GM10248 (cell line): ENCODE data around the gene CCDC124.

Source experiments
- CTCF ChIA-PET: fragments of 300-600 bp; sonication (Branson Sonifier 250); formaldehyde crosslinking; extraction: SDS; loops from one replicate; lab custom pipeline; 2021; ENCODE audit warnings: antibody characterized with exemption; lab: Yijun Ruan, JAX
- POLR2A ChIA-PET: fragments of 350-650 bp; sonication (Branson Sonifier 250); formaldehyde crosslinking; extraction: SDS; loops from one replicate; lab custom pipeline; 2020; ENCODE audit warnings: antibody characterized with exemption; lab: Yijun Ruan, JAX
- DNase-seq: peaks from one replicate; pipeline ENCODE4 v3.0.0; 2012; ENCODE audit errors: extremely low spot score
- CTCF ChIP-seq: IDR thresholded peaks from 2 replicates; pipeline ENCODE4 v1.5.1; 2012; ENCODE audit warnings: mild to moderate bottlenecking, low read depth; ENCODE audit errors: extremely low read depth, missing control alignments, control extremely low read depth

The CCDC124 gene

GRCh38 chr19:17948931-17949930 is 16.4 kb downstream of the CCDC124 start:
- POLR2A ChIA-PET = interaction anchor here (0.5 to 1.1 kb wide), 4 partner anchors 9 to 100 kb away, joined by 3 to 5 read pairs (median 4); no protein-coding TSS in a partner anchor
- DNase-seq = no peak
- TF ChIP-seq CTCF = no peak
- CTCF ChIA-PET = interaction anchor here (0.7 to 4.6 kb wide), 4 partner anchors 12 to 93 kb away, joined by 3 to 39 read pairs (median 7); partner anchors contain the start of gene RPL18A

DNA sequence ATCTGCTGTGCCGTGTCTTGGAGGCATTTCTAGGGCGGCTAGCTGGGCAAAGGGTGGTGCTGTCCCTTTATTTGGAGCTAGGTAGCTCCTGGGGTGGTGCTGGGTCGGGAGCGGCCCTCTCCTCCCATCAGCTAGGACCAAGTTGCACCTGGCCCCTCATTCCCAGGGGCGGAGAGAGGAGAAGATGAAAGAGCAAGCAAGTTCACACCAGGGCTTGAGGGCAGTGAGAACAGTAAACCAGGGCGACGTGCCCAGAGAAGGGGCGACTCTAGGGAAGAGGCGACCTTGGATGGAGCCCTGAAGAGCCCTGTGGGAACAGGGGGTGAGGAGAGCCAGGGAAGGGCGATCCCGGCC is 17.1 kb downstream of the CCDC124 start:
- POLR2A ChIA-PET = interaction anchor here (0.5 to 1.1 kb wide), 4 partner anchors 14 to 328 kb away, joined by 4 to 5 read pairs (median 4); no protein-coding TSS in a partner anchor
- CTCF ChIA-PET = interaction anchor here (0.7 to 2.6 kb wide), 3 partner anchors 47 to 94 kb away, joined by 3 to 11 read pairs (median 3); partner anchors contain the start of gene RPL18A
- TF ChIP-seq CTCF = no peak
- no peak for DNase-seq

DNA sequence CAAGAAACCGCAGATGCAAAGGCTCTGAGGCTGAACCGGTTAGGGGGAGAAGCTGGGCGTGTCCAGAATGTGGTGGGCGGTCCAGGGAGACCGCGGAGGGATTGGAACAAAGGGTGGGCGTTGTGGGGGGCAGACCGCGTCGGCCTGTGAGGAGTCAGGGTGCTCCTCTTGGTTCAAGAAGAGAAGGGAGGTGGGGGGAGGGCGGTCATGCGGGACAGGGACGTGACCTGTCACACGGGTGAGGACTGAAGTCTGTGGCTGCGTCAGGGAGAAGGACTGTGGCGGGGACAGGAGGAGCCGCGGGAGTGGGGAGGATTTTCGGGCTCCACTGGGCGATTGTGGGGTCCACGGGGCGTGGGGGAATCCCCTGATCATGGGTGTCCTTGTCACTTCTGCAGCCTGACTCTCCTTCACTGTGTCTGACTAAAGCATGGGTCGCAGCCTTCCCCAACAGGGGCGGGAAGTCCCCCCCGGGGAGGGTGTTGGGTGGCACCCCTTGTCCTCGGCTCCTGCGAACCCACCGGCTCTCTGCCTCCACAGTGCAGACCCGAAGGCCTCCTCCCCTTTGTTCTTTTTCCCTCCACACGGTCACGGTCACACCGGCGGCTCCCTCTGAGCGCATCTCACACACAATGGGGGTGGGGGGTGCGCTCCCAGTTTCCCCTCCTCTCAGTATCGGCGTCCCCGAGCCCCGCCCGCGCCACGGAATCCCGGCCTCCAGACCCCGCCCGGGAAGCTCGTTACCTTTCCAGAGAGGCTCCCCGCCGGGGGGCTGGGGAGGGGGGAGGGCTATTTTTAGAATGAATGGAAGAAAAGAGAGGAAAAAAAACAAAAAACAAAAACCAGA is 17.7 kb downstream of the CCDC124 start:
- POLR2A ChIA-PET = interaction anchor here (0.5 to 1.1 kb wide), 3 partner anchors 13 to 327 kb away, joined by 4 to 5 read pairs (median 4); no protein-coding TSS in a partner anchor
- CTCF ChIA-PET = interaction anchor here (0.7 to 2.6 kb wide), 7 partner anchors 12 to 301 kb away, joined by 3 to 11 read pairs (median 3); partner anchors contain the start of genes CCDC124 and RPL18A
- no peak for DNase-seq
- TF ChIP-seq CTCF = no peak

- CTCF ChIA-PET = interaction anchor here (1.2 to 2.6 kb wide), 5 partner anchors 13 to 301 kb away, joined by 3 to 11 read pairs (median 5); partner anchors contain the start of gene CCDC124
- POLR2A ChIA-PET = no interaction called here
- DNase-seq = no peak
- no peak for TF ChIP-seq CTCF
Measured at GRCh38 chr19:17951157-17951989, 18.6 kb downstream of the CCDC124 start.

DNA sequence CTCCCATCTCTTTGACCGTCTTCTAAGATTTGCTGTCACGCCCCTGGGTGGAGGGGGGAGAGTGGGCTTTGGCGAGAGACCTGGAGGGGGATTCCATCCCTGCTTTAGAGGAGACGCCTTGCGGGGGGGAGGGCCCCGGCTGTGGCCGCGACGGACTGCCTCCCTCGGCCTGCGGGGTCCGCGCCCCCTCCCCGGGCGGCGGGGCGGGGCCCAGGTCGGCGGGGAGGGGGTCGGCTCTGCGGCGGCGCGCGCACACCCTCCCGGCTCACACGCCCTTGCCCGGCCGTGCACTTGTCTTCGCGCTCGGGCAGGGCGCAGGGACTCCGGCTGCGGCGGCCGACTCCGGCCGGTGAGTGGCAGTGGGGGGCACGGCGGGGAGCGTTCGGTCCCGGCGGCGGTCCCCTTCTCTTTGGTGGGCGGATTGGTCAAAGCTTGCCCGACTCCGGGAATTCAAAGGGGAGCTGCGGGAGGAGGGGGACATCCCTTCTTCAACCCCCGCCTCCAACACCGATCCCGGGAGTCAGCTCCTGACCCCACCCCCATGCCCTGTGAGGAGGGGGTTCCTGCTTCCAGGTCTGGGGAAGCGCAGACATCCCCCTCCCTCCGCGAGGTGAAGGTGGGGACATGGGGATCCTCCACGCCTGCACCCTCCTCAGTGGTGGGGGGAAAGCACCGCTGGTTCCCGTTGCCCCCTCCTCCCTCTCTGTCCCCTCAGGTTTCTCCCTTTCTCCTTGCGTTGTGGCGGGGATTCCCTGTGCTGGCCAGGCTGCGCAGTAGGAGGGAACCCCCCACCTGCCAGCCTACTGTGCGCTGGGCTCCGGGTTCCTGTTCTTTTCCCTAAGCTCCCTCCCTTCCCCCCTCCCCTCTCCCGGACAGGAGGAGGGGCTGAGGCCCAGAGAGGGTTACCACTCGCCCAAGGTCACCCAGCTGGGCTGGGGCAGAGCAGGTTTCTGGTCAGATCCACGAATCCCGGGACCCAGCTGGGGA is 19.5 kb downstream of the CCDC124 start:
- no peak for DNase-seq
- no peak for TF ChIP-seq CTCF
- ChIA-PET CTCF (interaction anchor here (0.9 to 4.9 kb wide), 7 partner anchors 7 to 93 kb away, joined by 3 to 35 read pairs (median 6); partner anchors contain the start of genes CCDC124 and RPL18A), POLR2A (interaction anchor here (0.9 kb wide), 1 partner anchor 16 kb away, joined by 3 read pairs; no protein-coding TSS in a partner anchor)
